ENCODE measurements around the gene RNF208.

RNF208 gene

DNA sequence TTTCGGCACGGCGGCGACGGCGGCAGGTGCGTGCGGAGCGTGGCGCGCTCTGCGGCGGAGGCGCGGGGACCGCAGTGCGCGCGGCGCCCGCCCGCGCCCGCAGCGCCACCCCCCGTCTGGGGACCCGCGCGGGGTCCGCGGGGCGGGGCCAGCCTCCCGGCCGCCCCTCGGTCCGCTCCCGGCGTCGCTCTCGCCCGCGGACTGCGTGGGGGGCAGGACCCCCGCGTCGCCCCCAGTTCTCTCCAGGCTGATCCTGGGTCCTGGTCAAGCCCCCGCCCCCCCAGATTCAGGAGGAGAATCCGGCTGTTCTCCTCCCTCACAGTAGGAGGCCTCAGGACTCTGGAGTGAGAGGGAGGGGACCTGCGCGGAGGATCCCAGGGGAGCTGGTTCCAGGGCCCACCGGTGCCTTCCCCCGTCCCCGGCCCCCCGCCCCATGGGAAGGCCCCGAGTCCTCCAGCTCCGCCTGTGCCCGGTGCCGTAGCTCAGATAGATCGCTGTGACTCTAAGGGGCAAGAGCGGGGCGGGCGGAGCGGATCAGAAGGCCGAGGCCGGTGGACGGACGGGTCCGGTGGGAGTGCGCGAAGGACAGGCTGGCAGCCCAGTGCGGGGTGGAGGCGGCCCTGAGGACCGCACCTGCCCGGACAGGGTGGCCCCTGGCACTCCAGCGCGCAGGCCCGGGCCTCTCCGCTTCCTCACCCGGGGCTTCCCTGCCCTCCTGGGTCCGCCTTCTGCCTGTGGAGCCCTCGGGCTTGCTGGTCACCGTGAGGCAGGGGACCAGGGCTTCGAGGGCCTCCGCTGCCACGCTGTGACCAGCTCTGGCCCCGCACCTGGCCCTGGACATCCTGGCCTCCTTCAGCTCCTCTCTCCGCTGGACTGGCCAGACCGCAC lies at the start of gene RNF208:
RNF208 (minus strand) TSS at position 51 of the 888 bp plus-strand sequence. CDS start 1,028 bp downstream, outside the sequence.
- ChIA-PET CTCF (interaction anchor here (0.6 to 6.7 kb wide), 9 partner anchors 9 to 153 kb away, joined by 3 to 54 read pairs (median 4); partner anchors contain the start of genes ANAPC2, NDOR1, SAPCD2 and SSNA1), POLR2A (interaction anchor here (0.9 to 17.2 kb wide), 23 partner anchors 14 to 494 kb away, joined by 3 to 304 read pairs (median 5); partner anchors contain the start of genes AJM1, ANAPC2, MAN1B1 and NDOR1)
- peaks cover 0 to 23% of the 10 kb centered on the region in 2 experiments; a peak in 1 of 3 replicates for H3K36me3 ChIP-seq (ENCODE audit: control insufficient read depth in 2 of 2, insufficient read depth in 1 of 2, low read length in 2 of 2)
- peaks cover 4% of the 10 kb centered on the region for H3K4me1 ChIP-seq (ENCODE audit: control insufficient read depth, insufficient read depth, low read length)
- H3K27ac ChIP-seq (ENCODE audit: extremely low read depth, low read depth, low read length), result peak within 1 kb of the TSS; percentile 72
- H3K4me3 ChIP-seq (ENCODE audit: low read depth, low read length), result peak within 1 kb of the TSS; percentile 89
- no peaks in the 10 kb centered on the region for H3K9me3 ChIP-seq (ENCODE audit: control insufficient read depth, insufficient read depth, low read depth, low read length)
- TF ChIP-seq ZNF423 (tag by site-specific recombination; IDR thresholded peaks at IDR 0.05) (0 out of 2 replicates have a peak, but pooled peaks have one; percentile 25), ZNF623 (tag by site-specific recombination; IDR thresholded peaks at IDR 0.05) (no peak), HOXA7 (CRISPR knock-in tag; IDR thresholded peaks at IDR 0.05; ENCODE audit: borderline replicate concordance) (no peak), ZNF488 (tag by site-specific recombination; IDR thresholded peaks at IDR 0.05) (no peak), GLIS1 (tag by site-specific recombination; IDR thresholded peaks at IDR 0.05) (peak; percentile 92), ZFHX2 (tag by site-specific recombination; conservative IDR thresholded peaks at IDR 0.05) (peak; percentile 17; the same call in 1 of the 2 replicates), ZNF404 (tag by site-specific recombination; IDR thresholded peaks at IDR 0.05) (no peak), ZNF529 (tag by site-specific recombination; IDR thresholded peaks at IDR 0.05; ENCODE audit: insufficient replicate concordance) (no peak), ZFP37 (tag by site-specific recombination; IDR thresholded peaks at IDR 0.05) (no peak), GLIS2 (tag by site-specific recombination; IDR thresholded peaks at IDR 0.05) (no peak; the same call in 1 of the 2 replicates), ZNF114 (tag by site-specific recombination; IDR thresholded peaks at IDR 0.05) (no peak), ZNF23 (tag by site-specific recombination; IDR thresholded peaks at IDR 0.05; ENCODE audit: borderline replicate concordance) (no peak), ZBTB11 (tag by site-specific recombination; conservative IDR thresholded peaks at IDR 0.05; ENCODE audit: low read depth) (no peak), ZNF629 (tag by site-specific recombination; IDR thresholded peaks at IDR 0.05) (no peak), PRDM4 (tag by site-specific recombination; IDR thresholded peaks at IDR 0.05) (no peak), ZIC2 (tag by site-specific recombination; IDR thresholded peaks at IDR 0.05) (peak; percentile 36; the same call in 1 of the 2 replicates), HOXD13 (CRISPR knock-in tag; IDR thresholded peaks at IDR 0.05; ENCODE audit: borderline replicate concordance) (no peak), EGR2 (tag by site-specific recombination; IDR thresholded peaks at IDR 0.05; ENCODE audit: low read depth) (peak; percentile 37; the same call in 1 of the 2 replicates), ZNF2 (tag by site-specific recombination; IDR thresholded peaks at IDR 0.05) (no peak; the same call in 1 of the 2 replicates), MEIS1 (CRISPR knock-in tag; IDR thresholded peaks at IDR 0.05; ENCODE audit: borderline replicate concordance) (no peak), ZNF658 (tag by site-specific recombination; IDR thresholded peaks at IDR 0.05) (no peak), ZNF140 (tag by site-specific recombination; IDR thresholded peaks at IDR 0.05) (no peak), TRIM28 (IDR thresholded peaks at IDR 0.05; ENCODE audit: borderline replicate concordance, low read length) (no peak)
- TF ChIP-seq, protein P1, sequence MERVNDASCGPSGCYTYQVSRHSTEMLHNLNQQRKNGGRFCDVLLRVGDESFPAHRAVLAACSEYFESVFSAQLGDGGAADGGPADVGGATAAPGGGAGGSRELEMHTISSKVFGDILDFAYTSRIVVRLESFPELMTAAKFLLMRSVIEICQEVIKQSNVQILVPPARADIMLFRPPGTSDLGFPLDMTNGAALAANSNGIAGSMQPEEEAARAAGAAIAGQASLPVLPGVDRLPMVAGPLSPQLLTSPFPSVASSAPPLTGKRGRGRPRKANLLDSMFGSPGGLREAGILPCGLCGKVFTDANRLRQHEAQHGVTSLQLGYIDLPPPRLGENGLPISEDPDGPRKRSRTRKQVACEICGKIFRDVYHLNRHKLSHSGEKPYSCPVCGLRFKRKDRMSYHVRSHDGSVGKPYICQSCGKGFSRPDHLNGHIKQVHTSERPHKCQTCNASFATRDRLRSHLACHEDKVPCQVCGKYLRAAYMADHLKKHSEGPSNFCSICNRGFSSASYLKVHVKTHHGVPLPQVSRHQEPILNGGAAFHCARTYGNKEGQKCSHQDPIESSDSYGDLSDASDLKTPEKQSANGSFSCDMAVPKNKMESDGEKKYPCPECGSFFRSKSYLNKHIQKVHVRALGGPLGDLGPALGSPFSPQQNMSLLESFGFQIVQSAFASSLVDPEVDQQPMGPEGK (tag by site-specific recombination; IDR thresholded peaks at IDR 0.05), result peak; percentile 54
- TF ChIP-seq, protein P2, sequence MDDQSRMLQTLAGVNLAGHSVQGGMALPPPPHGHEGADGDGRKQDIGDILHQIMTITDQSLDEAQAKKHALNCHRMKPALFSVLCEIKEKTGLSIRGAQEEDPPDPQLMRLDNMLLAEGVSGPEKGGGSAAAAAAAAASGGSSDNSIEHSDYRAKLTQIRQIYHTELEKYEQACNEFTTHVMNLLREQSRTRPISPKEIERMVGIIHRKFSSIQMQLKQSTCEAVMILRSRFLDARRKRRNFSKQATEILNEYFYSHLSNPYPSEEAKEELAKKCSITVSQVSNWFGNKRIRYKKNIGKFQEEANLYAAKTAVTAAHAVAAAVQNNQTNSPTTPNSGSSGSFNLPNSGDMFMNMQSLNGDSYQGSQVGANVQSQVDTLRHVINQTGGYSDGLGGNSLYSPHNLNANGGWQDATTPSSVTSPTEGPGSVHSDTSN (CRISPR knock-in tag; IDR thresholded peaks at IDR 0.05), result no peak
- TF ChIP-seq, protein P3, sequence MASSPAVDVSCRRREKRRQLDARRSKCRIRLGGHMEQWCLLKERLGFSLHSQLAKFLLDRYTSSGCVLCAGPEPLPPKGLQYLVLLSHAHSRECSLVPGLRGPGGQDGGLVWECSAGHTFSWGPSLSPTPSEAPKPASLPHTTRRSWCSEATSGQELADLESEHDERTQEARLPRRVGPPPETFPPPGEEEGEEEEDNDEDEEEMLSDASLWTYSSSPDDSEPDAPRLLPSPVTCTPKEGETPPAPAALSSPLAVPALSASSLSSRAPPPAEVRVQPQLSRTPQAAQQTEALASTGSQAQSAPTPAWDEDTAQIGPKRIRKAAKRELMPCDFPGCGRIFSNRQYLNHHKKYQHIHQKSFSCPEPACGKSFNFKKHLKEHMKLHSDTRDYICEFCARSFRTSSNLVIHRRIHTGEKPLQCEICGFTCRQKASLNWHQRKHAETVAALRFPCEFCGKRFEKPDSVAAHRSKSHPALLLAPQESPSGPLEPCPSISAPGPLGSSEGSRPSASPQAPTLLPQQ (tag by site-specific recombination; IDR thresholded peaks at IDR 0.05), result no peak

Measured in HEK293 (cell line).